GM23338 (cell line): Measurements from ENCODE around the gene RHBDD1. TPM values are rescaled to one million over a fixed set of nuclear protein-coding genes. Genes with fewer than 3 reads are reported as not detected.

Source experiments
- ATAC-seq: fragments of 200-7000 bp; cut with Tn5 transposase; 3 replicates; pipeline ENCODE4 v1.9.1; 2020
- DNase-seq: peaks from one replicate; pipeline ENCODE4 v3.0.0-alpha.2; 2015; ENCODE audit warnings: low spot score
- H2AFZ ChIP-seq: fragments of 200-600 bp; sonication (generic); 2 replicates; pipeline ENCODE4 v1.8.0; 2016; ENCODE audit warnings: antibody characterized with exemption, mild to moderate bottlenecking, moderate library complexity
- H3F3A ChIP-seq: fragments of 200-600 bp; sonication (generic); replicated peaks from 2 replicates; pipeline ENCODE4 v1.8.0; 2017; ENCODE audit warnings: antibody characterized with exemption, mixed run types, low read depth
- H3K27ac ChIP-seq: fragments of 200-600 bp; sonication (generic); 2 replicates; pipeline ENCODE4 v1.6.1; 2016; ENCODE audit warnings: low read depth
- H3K27me3 ChIP-seq: fragments of 200-600 bp; sonication (generic); 2 replicates; pipeline ENCODE4 v1.8.0; 2016; ENCODE audit warnings: mild to moderate bottlenecking, mixed run types, moderate library complexity; ENCODE audit not compliant: insufficient read depth
- H3K36me3 ChIP-seq: fragments of 200-600 bp; sonication (generic); 2 replicates; pipeline ENCODE4 v1.8.0; 2016; ENCODE audit warnings: mild to moderate bottlenecking; ENCODE audit not compliant: insufficient read depth
- H3K4me1 ChIP-seq: fragments of 200-600 bp; sonication (generic); 2 replicates; pipeline ENCODE4 v1.8.0; 2016; ENCODE audit warnings: mild to moderate bottlenecking, moderate library complexity; ENCODE audit not compliant: insufficient read depth
- H3K4me2 ChIP-seq: fragments of 200-600 bp; sonication (generic); 2 replicates; pipeline ENCODE4 v1.7.1; 2017; ENCODE audit warnings: mixed run types
- H3K4me3 ChIP-seq: fragments of 200-600 bp; sonication (generic); 2 replicates; pipeline ENCODE4 v1.6.1; 2016; ENCODE audit warnings: mixed run types
- H3K79me2 ChIP-seq: fragments of 200-600 bp; sonication (generic); replicated peaks from 2 replicates; pipeline ENCODE4 v1.8.0; 2017; ENCODE audit warnings: mild to moderate bottlenecking; ENCODE audit not compliant: insufficient read depth
- H3K9me2 ChIP-seq: fragments of 200-600 bp; sonication (generic); 2 replicates; pipeline ENCODE4 v1.8.0; 2017; ENCODE audit not compliant: insufficient read depth
- H4K20me1 ChIP-seq: fragments of 200-600 bp; sonication (generic); replicated peaks from 2 replicates; pipeline ENCODE4 v1.8.0; 2017; ENCODE audit warnings: mild to moderate bottlenecking; ENCODE audit not compliant: insufficient read depth
- H3K27ac Mint-ChIP-seq: 2 replicates; pipeline ENCODE4 v1.8.0; 2020; ENCODE audit warnings: inconsistent platforms, mild to moderate bottlenecking, moderate library complexity, mixed read lengths
- H3K27me3 Mint-ChIP-seq: 3 replicates; pipeline ENCODE4 v1.8.0; 2022; ENCODE audit warnings: low read depth, mild to moderate bottlenecking, moderate library complexity, mixed read lengths, inconsistent platforms; ENCODE audit not compliant: insufficient read depth, poor library complexity
- H3K36me3 Mint-ChIP-seq: 3 replicates; pipeline ENCODE4 v1.8.0; 2021; ENCODE audit warnings: low read depth, mild to moderate bottlenecking, inconsistent platforms, moderate library complexity, mixed read lengths
- H3K4me1 Mint-ChIP-seq: 3 replicates; pipeline ENCODE4 v1.8.0; 2020; ENCODE audit warnings: mild to moderate bottlenecking, inconsistent platforms, mixed read lengths
- H3K4me3 Mint-ChIP-seq: 3 replicates; pipeline ENCODE4 v1.8.0; 2021; ENCODE audit warnings: moderate library complexity, mild to moderate bottlenecking, inconsistent platforms, mixed read lengths
- H3K9me3 Mint-ChIP-seq: 3 replicates; pipeline ENCODE4 v1.8.0; 2020; ENCODE audit warnings: moderate library complexity, mild to moderate bottlenecking, inconsistent platforms, mixed read lengths
- CREB1 ChIP-seq: fragments of 250-450 bp; sonication (Bioruptor Pico); IDR thresholded peaks from 2 replicates; pipeline ENCODE4 v1.5.0; 2020; ENCODE audit warnings: low read depth, mild to moderate bottlenecking, moderate library complexity
- CTCF ChIP-seq, 2 experiments: fragments of 200-600 bp in 1 of 2; sonication (generic) in 1 of 2; conservative IDR thresholded peaks; 2 replicates each; pipeline versions ENCODE4 v1.5.1 to v1.6.1; 2016 to 2017; ENCODE audit warnings: antibody characterized with exemption in 2 of 2, low read depth in 2 of 2, mild to moderate bottlenecking in 2 of 2, moderate library complexity in 1 of 2
- ETS1 ChIP-seq: IDR thresholded peaks from 2 replicates; pipeline ENCODE4 v1.6.1; 2016; ENCODE audit warnings: antibody characterized with exemption
- EZH2phosphoT487 ChIP-seq: fragments of 200-600 bp; sonication (generic); IDR thresholded peaks from one replicate; pipeline ENCODE4 v1.8.1; 2018; ENCODE audit warnings: antibody characterized with exemption; ENCODE audit not compliant: unreplicated experiment
- JUNB ChIP-seq: IDR thresholded peaks from one replicate; pipeline ENCODE4 v1.6.1; 2016; ENCODE audit warnings: antibody characterized with exemption; ENCODE audit not compliant: unreplicated experiment
- NANOG ChIP-seq: IDR thresholded peaks from 2 replicates; pipeline ENCODE4 v1.6.1; 2016; ENCODE audit warnings: antibody characterized with exemption, borderline replicate concordance
- POLR2AphosphoS5 ChIP-seq: IDR thresholded peaks from 2 replicates; pipeline ENCODE4 v1.6.1; 2016; ENCODE audit warnings: antibody characterized with exemption, low read depth
- REST ChIP-seq: IDR thresholded peaks from one replicate; pipeline ENCODE4 v1.6.1; 2018; ENCODE audit warnings: antibody characterized with exemption; ENCODE audit not compliant: unreplicated experiment
- STAT1 ChIP-seq: IDR thresholded peaks from one replicate; pipeline ENCODE4 v1.6.1; 2016; ENCODE audit warnings: antibody characterized with exemption; ENCODE audit not compliant: unreplicated experiment
- ZNF114 ChIP-seq: fragments of 250-450 bp; sonication (Bioruptor Pico); IDR thresholded peaks from 2 replicates; pipeline ENCODE4 v1.5.0; 2020; ENCODE audit warnings: mild to moderate bottlenecking, moderate library complexity
- ZNF331 ChIP-seq: fragments of 250-450 bp; sonication (Bioruptor Pico); IDR thresholded peaks from 2 replicates; pipeline ENCODE4 v1.5.0; 2020; ENCODE audit warnings: low read depth, mild to moderate bottlenecking, moderate library complexity
- polyA plus RNA-seq: library from polyadenylated mRNA; unstranded; fragments of >200 nt; fragmentation: Nextera tagmentation; extraction: Ambion mirVana; gene quantifications from 2 replicates; pipeline ENCODE4 v1.2.1, GENCODE V29; 2016
- total RNA-seq: library from RNA; depleted of rRNA; stranded (reverse); fragments of >200 nt; shearing (Covaris generic); gene quantifications from 2 replicates; pipeline ENCODE4 v1.2.3, GENCODE V29; 2014

The RHBDD1 gene
- total and polyA plus RNA-seq, 2 experiments from 2014 or later, result 7.3 to 13.0 TPM

- TF ChIP-seq STAT1 (no peak), CTCF (conservative IDR thresholded peaks at IDR 0.05; ENCODE audit: low read depth in 2 of 2) (no peak), CREB1 (CRISPR knock-in tag) (no peak), NANOG (no peak), REST (no peak)
- Histone ChIP-seq H3K4me1 (no peaks in the 10 kb centered on the region), H3K4me3 (no peak overlapping the region), H3K36me3 (no peaks in the 10 kb centered on the region), H3K27ac (no peak overlapping the region), H3F3A (no peaks in the 10 kb centered on the region), H4K20me1 (peaks cover 5% of the 10 kb centered on the region; the same call in 1 of the 2 replicates), H3K79me2 (no peaks in the 10 kb centered on the region), H3K27me3 (no peaks in the 10 kb centered on the region), H3K4me2 (no peak overlapping the region), H2AFZ (no peak overlapping the region), H3K9me2 (no peaks in the 10 kb centered on the region)
- Mint-ChIP-seq H3K36me3 (no peaks in the 10 kb centered on the region), H3K9me3 (no peaks in the 10 kb centered on the region), H3K4me1 (no peaks in the 10 kb centered on the region), H3K4me3 (no peak overlapping the region), H3K27ac (peak overlapping the region; percentile 34; the same call in 1 of the 2 replicates), H3K27me3 (no peaks in the 10 kb centered on the region)
- DNase-seq (no peak), ATAC-seq (no peak)
Measured at GRCh38 chr2:226888971-226889370, 53.1 kb downstream of the RHBDD1 start.

- Histone ChIP-seq H4K20me1 (peaks cover 5% of the 10 kb centered on the region; the same call in 1 of the 2 replicates), H3K9me2 (no peaks in the 10 kb centered on the region), H3K27ac (no peak overlapping the region), H3K27me3 (no peaks in the 10 kb centered on the region), H3K4me1 (no peaks in the 10 kb centered on the region), H3F3A (no peaks in the 10 kb centered on the region), H3K4me3 (no peak overlapping the region), H2AFZ (no peak overlapping the region), H3K36me3 (no peaks in the 10 kb centered on the region), H3K79me2 (no peaks in the 10 kb centered on the region), H3K4me2 (no peak overlapping the region)
- DNase-seq, result no peak
- no peaks in the 10 kb centered on the region; the same call in 2 of the 3 replicates for H3K4me1 Mint-ChIP-seq
- H3K4me3 Mint-ChIP-seq, result no peak overlapping the region
- ATAC-seq, result no peak
- no peak overlapping the region for H3K27ac Mint-ChIP-seq
- H3K9me3 Mint-ChIP-seq, result no peaks in the 10 kb centered on the region; the same call in 2 of the 3 replicates
- H3K36me3 Mint-ChIP-seq, result no peaks in the 10 kb centered on the region
- no peaks in the 10 kb centered on the region for H3K27me3 Mint-ChIP-seq
- TF ChIP-seq CREB1 (CRISPR knock-in tag) (no peak), ZNF331 (no peak), ETS1 (no peak), ZNF114 (no peak), NANOG (no peak), JUNB (no peak), CTCF (conservative IDR thresholded peaks at IDR 0.05; ENCODE audit: low read depth in 2 of 2) (no peak), EZH2phosphoT487 (no peak), POLR2AphosphoS5 (no peak), REST (no peak)
Measured at GRCh38 chr2:226890286-226890685, 54.4 kb downstream of the RHBDD1 start.
